Chondrocyte (in vitro differentiated cells): ENCODE data around the gene SOHLH2. TPM values are rescaled to one million over a fixed set of nuclear protein-coding genes. Genes with fewer than 3 reads are reported as not detected.

Source experiments
- DNase-seq: peaks from one replicate; pipeline ENCODE4 v3.0.0; 2021; ENCODE audit warnings: mixed read lengths, low spot score
- H3K27ac Mint-ChIP-seq: one replicate; pipeline ENCODE4 v1.8.0; 2021; ENCODE audit warnings: mild to moderate bottlenecking, moderate library complexity, mixed read lengths; ENCODE audit not compliant: unreplicated experiment
- H3K27me3 Mint-ChIP-seq: 2 replicates; pipeline ENCODE4 v1.8.0; 2021; ENCODE audit warnings: low read depth, mixed read lengths
- H3K36me3 Mint-ChIP-seq: 2 replicates; pipeline ENCODE4 v1.8.0; 2021; ENCODE audit warnings: low read depth, mixed read lengths
- H3K4me1 Mint-ChIP-seq: 2 replicates; pipeline ENCODE4 v1.8.0; 2021; ENCODE audit warnings: low read depth, mild to moderate bottlenecking, mixed read lengths
- H3K4me3 Mint-ChIP-seq: one replicate; pipeline ENCODE4 v1.8.0; 2021; ENCODE audit warnings: mild to moderate bottlenecking, moderate library complexity, mixed read lengths; ENCODE audit not compliant: unreplicated experiment
- H3K9me3 Mint-ChIP-seq: 2 replicates; pipeline ENCODE4 v1.8.0; 2021; ENCODE audit warnings: low read depth, mixed read lengths
- total RNA-seq: library from RNA; stranded (reverse); gene quantifications from 3 replicates; pipeline ENCODE4 v1.2.1, GENCODE V29; 2021
- TF ChIP-seq, protein P1 (sequence below): fragments of 200-600 bp; sonication (generic); IDR thresholded peaks from 2 replicates; pipeline ENCODE4 v1.5.0; 2021; ENCODE audit warnings: antibody characterized with exemption, mild to moderate bottlenecking, moderate library complexity

Gene SOHLH2
- total RNA-seq, 1 donor from 2014 or later: 0.15 TPM

- Mint-ChIP-seq H3K36me3 (peaks cover 7% of the 10 kb centered on the region), H3K4me3 (no peak overlapping the region), H3K27me3 (peaks cover 28% of the 10 kb centered on the region), H3K27ac (no peak overlapping the region), H3K4me1 (no peaks in the 10 kb centered on the region), H3K9me3 (peaks cover 12% of the 10 kb centered on the region)
- TF ChIP-seq, protein P1, sequence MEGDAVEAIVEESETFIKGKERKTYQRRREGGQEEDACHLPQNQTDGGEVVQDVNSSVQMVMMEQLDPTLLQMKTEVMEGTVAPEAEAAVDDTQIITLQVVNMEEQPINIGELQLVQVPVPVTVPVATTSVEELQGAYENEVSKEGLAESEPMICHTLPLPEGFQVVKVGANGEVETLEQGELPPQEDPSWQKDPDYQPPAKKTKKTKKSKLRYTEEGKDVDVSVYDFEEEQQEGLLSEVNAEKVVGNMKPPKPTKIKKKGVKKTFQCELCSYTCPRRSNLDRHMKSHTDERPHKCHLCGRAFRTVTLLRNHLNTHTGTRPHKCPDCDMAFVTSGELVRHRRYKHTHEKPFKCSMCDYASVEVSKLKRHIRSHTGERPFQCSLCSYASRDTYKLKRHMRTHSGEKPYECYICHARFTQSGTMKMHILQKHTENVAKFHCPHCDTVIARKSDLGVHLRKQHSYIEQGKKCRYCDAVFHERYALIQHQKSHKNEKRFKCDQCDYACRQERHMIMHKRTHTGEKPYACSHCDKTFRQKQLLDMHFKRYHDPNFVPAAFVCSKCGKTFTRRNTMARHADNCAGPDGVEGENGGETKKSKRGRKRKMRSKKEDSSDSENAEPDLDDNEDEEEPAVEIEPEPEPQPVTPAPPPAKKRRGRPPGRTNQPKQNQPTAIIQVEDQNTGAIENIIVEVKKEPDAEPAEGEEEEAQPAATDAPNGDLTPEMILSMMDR: no peak
- DNase-seq: no peak
Observed at GRCh38 chr13:36251526-36251925, 37.2 kb upstream of the SOHLH2 start.

- Mint-ChIP-seq H3K27ac (no peak overlapping the region), H3K9me3 (peaks cover 17% of the 10 kb centered on the region), H3K36me3 (peaks cover 8% of the 10 kb centered on the region), H3K27me3 (peaks cover 28% of the 10 kb centered on the region), H3K4me3 (no peak overlapping the region), H3K4me1 (no peaks in the 10 kb centered on the region)
- no peak for DNase-seq
- TF ChIP-seq, protein P1: no peak
Observed at GRCh38 chr13:36251017-36251416, 36.7 kb upstream of the SOHLH2 start.

GRCh38 chr13:36248700-36249099 is 34.3 kb upstream of the SOHLH2 start:
- DNase-seq: no peak
- TF ChIP-seq, protein P1: no peak
- Mint-ChIP-seq H3K4me1 (no peaks in the 10 kb centered on the region), H3K36me3 (peaks cover 10% of the 10 kb centered on the region), H3K27ac (no peak overlapping the region), H3K4me3 (no peak overlapping the region), H3K27me3 (peaks cover 28% of the 10 kb centered on the region), H3K9me3 (peaks cover 18% of the 10 kb centered on the region)

GRCh38 chr13:36244990-36245389 is 30.6 kb upstream of the SOHLH2 start:
- H3K9me3 Mint-ChIP-seq: peaks cover 18% of the 10 kb centered on the region
- DNase-seq: no peak
- peaks cover 12% of the 10 kb centered on the region for H3K36me3 Mint-ChIP-seq

GRCh38 chr13:36244073-36244472 is 29.7 kb upstream of the SOHLH2 start:
- peaks cover 18% of the 10 kb centered on the region for H3K9me3 Mint-ChIP-seq
- H3K36me3 Mint-ChIP-seq: peaks cover 12% of the 10 kb centered on the region
- no peak overlapping the region for H3K4me3 Mint-ChIP-seq
- no peaks in the 10 kb centered on the region for H3K4me1 Mint-ChIP-seq
- H3K27me3 Mint-ChIP-seq: peaks cover 5% of the 10 kb centered on the region
- TF ChIP-seq, protein P1: no peak
- DNase-seq: no peak
- H3K27ac Mint-ChIP-seq: no peak overlapping the region

More at GRCh38 chr13:36244990-36245389, 30.6 kb upstream of the SOHLH2 start:
- Mint-ChIP-seq H3K4me1 (no peaks in the 10 kb centered on the region), H3K27ac (no peak overlapping the region), H3K4me3 (no peak overlapping the region), H3K27me3 (peaks cover 14% of the 10 kb centered on the region)
- TF ChIP-seq, protein P1: no peak
